ENCODE data around the gene PTGER4.
A peak's percentile ranks its signal among the peaks of the same experiment; 100 is the strongest.

Gene PTGER4

GRCh38 chr5:40669606-40670390 lies 9.9 kb upstream of the PTGER4 start:
- DNase-seq (ENCODE audit: low spot score): no peak

GRCh38 chr5:40672425-40672824 lies 7.3 kb upstream of the PTGER4 start:
- DNase-seq (ENCODE audit: low spot score): no peak

GRCh38 chr5:40674661-40675235 lies 5.0 kb upstream of the PTGER4 start:
- no peak for DNase-seq (ENCODE audit: low spot score)

- no peak for DNase-seq (ENCODE audit: low spot score)
Measured at GRCh38 chr5:40675396-40676133, 4.2 kb upstream of the PTGER4 start.

- DNase-seq (ENCODE audit: low spot score): no peak
Measured at GRCh38 chr5:40676613-40677343, 2.9 kb upstream of the PTGER4 start.

GRCh38 chr5:40677456-40677855 lies 2.3 kb upstream of the PTGER4 start:
- DNase-seq (ENCODE audit: low spot score): no peak

GRCh38 chr5:40678026-40678425 lies 1.7 kb upstream of the PTGER4 start:
- no peak for DNase-seq (ENCODE audit: low spot score)

GRCh38 chr5:40678460-40679147 lies 1.1 kb upstream of the PTGER4 start:
- no peak for DNase-seq (ENCODE audit: low spot score)

GRCh38 chr5:40679148-40679912 lies 385 bp upstream of the PTGER4 start:
- peak; percentile 95 for DNase-seq (ENCODE audit: low spot score)

GRCh38 chr5:40680741-40681362 lies 1.1 kb downstream of the PTGER4 start:
- DNase-seq (ENCODE audit: low spot score): no peak

- no peak for DNase-seq (ENCODE audit: low spot score)
Measured at GRCh38 chr5:40681363-40682153, 1.8 kb downstream of the PTGER4 start.

- DNase-seq (ENCODE audit: low spot score): no peak
Measured at GRCh38 chr5:40682154-40683017, 2.7 kb downstream of the PTGER4 start.

GRCh38 chr5:40683305-40683704 lies 3.6 kb downstream of the PTGER4 start:
- DNase-seq (ENCODE audit: low spot score): no peak

- DNase-seq (ENCODE audit: low spot score): no peak
Measured at GRCh38 chr5:40685193-40685592, 5.5 kb downstream of the PTGER4 start.

- no peak for DNase-seq (ENCODE audit: low spot score)
Measured at GRCh38 chr5:40685976-40686486, 6.3 kb downstream of the PTGER4 start.

- DNase-seq (ENCODE audit: low spot score): no peak
Measured at GRCh38 chr5:40687321-40687720, 7.6 kb downstream of the PTGER4 start.

- peak; percentile 90 for DNase-seq (ENCODE audit: low spot score)
Measured at GRCh38 chr5:40688127-40688761, 8.5 kb downstream of the PTGER4 start.

- no peak for DNase-seq (ENCODE audit: low spot score)
Measured at GRCh38 chr5:40688996-40689395, 9.3 kb downstream of the PTGER4 start.
